GM18511 (cell line): ENCODE measurements around the gene SLC12A7.

ENCODE experiments used
- ATAC-seq: cut with Tn5 transposase; IDR thresholded peaks from one replicate; pipeline ENCODE4 v1.9.1; 2021; ENCODE audit warnings: mild to moderate bottlenecking, moderate library complexity; ENCODE audit not compliant: unreplicated experiment

The SLC12A7 gene

GRCh38 chr5:1054018-1054798 is 57.7 kb downstream of the SLC12A7 start:
- ATAC-seq = no peak

- no peak for ATAC-seq
Measured at GRCh38 chr5:1053391-1054017, 58.4 kb downstream of the SLC12A7 start.

- ATAC-seq = no peak
Measured at GRCh38 chr5:1052641-1053390, 59.0 kb downstream of the SLC12A7 start.

- ATAC-seq = no peak
Measured at GRCh38 chr5:1052076-1052475, 59.8 kb downstream of the SLC12A7 start.

- ATAC-seq = no peak
Measured at GRCh38 chr5:1051366-1051720, 60.5 kb downstream of the SLC12A7 start.

- ATAC-seq = no peak
Measured at GRCh38 chr5:1050423-1051365, 61.2 kb downstream of the SLC12A7 start.

GRCh38 chr5:1048861-1049838 is 62.7 kb downstream of the SLC12A7 start:
- ATAC-seq = no peak

- ATAC-seq = no peak
Measured at GRCh38 chr5:1048162-1048721, 63.6 kb downstream of the SLC12A7 start.

GRCh38 chr5:1047332-1047965 is 64.4 kb downstream of the SLC12A7 start:
- no peak for ATAC-seq

GRCh38 chr5:1045960-1046560 is 65.8 kb downstream of the SLC12A7 start:
- ATAC-seq = no peak

GRCh38 chr5:1044117-1044516 is 67.7 kb downstream of the SLC12A7 start:
- ATAC-seq = no peak

GRCh38 chr5:1043327-1043726 is 68.5 kb downstream of the SLC12A7 start:
- ATAC-seq = no peak

GRCh38 chr5:1042626-1043025 is 69.2 kb downstream of the SLC12A7 start:
- no peak for ATAC-seq

GRCh38 chr5:1041225-1042143 is 70.4 kb downstream of the SLC12A7 start:
- ATAC-seq = no peak

- ATAC-seq = no peak
Measured at GRCh38 chr5:1040571-1040970, 71.3 kb downstream of the SLC12A7 start.

- no peak for ATAC-seq
Measured at GRCh38 chr5:1039706-1040260, 72.1 kb downstream of the SLC12A7 start.

- ATAC-seq = no peak
Measured at GRCh38 chr5:1039210-1039548, 72.7 kb downstream of the SLC12A7 start.
